GM12878 (cell line): ENCODE data around the gene MMRN2. TPM values are rescaled to one million over a fixed set of nuclear protein-coding genes. Genes with fewer than 3 reads are reported as not detected.

Source experiments
- ATAC-seq: fragments of 200-7000 bp; cut with Tn5 transposase; 3 replicates; pipeline ENCODE4 v1.9.1; 2020; ENCODE audit warnings: mild to moderate bottlenecking, moderate library complexity
- BruUV-seq: library from RNA; stranded (reverse); fragments of 400-500 nt; replicated peaks from 2 replicates; lab custom pipeline; 2021; lab: Mats Ljungman, UMichigan
- CTCF ChIA-PET: fragments of 300-600 bp; sonication (Branson Sonifier 250); formaldehyde crosslinking; extraction: SDS; loops from one replicate; lab custom pipeline; 2021; ENCODE audit warnings: inconsistent platforms; lab: Yijun Ruan, JAX
- POLR2A ChIA-PET: fragments of 350-600 bp; formaldehyde crosslinking; extraction: SDS; loops from one replicate; lab custom pipeline; 2021; ENCODE audit warnings: inconsistent platforms; lab: Charles Lee
- RAD21 ChIA-PET: fragments of 300-600 bp; sonication (Branson Sonifier 250); formaldehyde crosslinking; loops from one replicate; lab custom pipeline; 2023; ENCODE audit warnings: antibody characterized with exemption; ENCODE audit not compliant: unreplicated experiment; lab: Charles Lee
- SMC1A ChIA-PET: fragments of 300-600 bp; sonication (Branson Sonifier 250); formaldehyde crosslinking; loops from one replicate; lab custom pipeline; 2023; ENCODE audit not compliant: unreplicated experiment, uncharacterized antibody; lab: Charles Lee
- DNase-seq: peaks from one replicate; pipeline ENCODE4 v3.0.0-alpha.2; 2011; ENCODE audit warnings: low read depth, low spot score
- FAIRE-seq: peaks from 3 replicates; lab custom pipeline; 2011; peaks lifted over from hg19 to GRCh38; lab: Jason Lieb, UNC
- H2AFZ ChIP-seq: 2 replicates; pipeline ENCODE4 v1.6.0; 2011; ENCODE audit warnings: low read depth, low read length, control low read depth; ENCODE audit not compliant: control insufficient read depth
- H3K27ac ChIP-seq: 2 replicates; pipeline ENCODE4 v1.5.1; 2011; ENCODE audit warnings: control low read depth; ENCODE audit not compliant: control insufficient read depth, insufficient read depth
- H3K27me3 ChIP-seq, 2 experiments: replicated peaks in 1 of 2; 2 replicates each; pipeline versions ENCODE4 v1.6.0 to v1.6.1; 2011; ENCODE audit warnings: low read length in 1 of 2; ENCODE audit not compliant: control insufficient read depth in 2 of 2, insufficient read depth in 2 of 2
- H3K36me3 ChIP-seq, 2 experiments: 2 replicates each; pipeline ENCODE4 v1.5.1; 2011; ENCODE audit warnings: low read length in 1 of 2; ENCODE audit not compliant: control insufficient read depth in 2 of 2, insufficient read depth in 2 of 2
- H3K4me1 ChIP-seq: 2 replicates; pipeline ENCODE4 v1.6.1; 2011; ENCODE audit warnings: mild to moderate bottlenecking, low read length, moderate library complexity, mixed read lengths; ENCODE audit not compliant: control insufficient read depth, insufficient read depth
- H3K4me2 ChIP-seq: 2 replicates; pipeline ENCODE4 v1.6.0; 2011; ENCODE audit warnings: control low read depth; ENCODE audit not compliant: control insufficient read depth, insufficient read depth
- H3K4me3 ChIP-seq: fragments of 200-600 bp; sonication (generic); 2 replicates; pipeline ENCODE4 v1.5.1; 2016
- H3K79me2 ChIP-seq: 2 replicates; pipeline ENCODE4 v1.6.0; 2011; ENCODE audit warnings: low read length; ENCODE audit not compliant: control insufficient read depth, insufficient read depth
- H3K9ac ChIP-seq: 2 replicates; pipeline ENCODE4 v1.8.0; 2011; ENCODE audit warnings: low read length, control low read depth, mixed read lengths; ENCODE audit not compliant: control insufficient read depth, insufficient read depth
- H3K9me3 ChIP-seq: replicated peaks from 3 replicates; pipeline ENCODE4 v1.5.1; 2011; ENCODE audit warnings: mild to moderate bottlenecking, low read length; ENCODE audit not compliant: control insufficient read depth, insufficient read depth
- H4K20me1 ChIP-seq: 2 replicates; pipeline ENCODE4 v1.6.0; 2011; ENCODE audit not compliant: control insufficient read depth, insufficient read depth
- CHD2 ChIP-seq: IDR thresholded peaks from 2 replicates; pipeline ENCODE4 v1.6.1; 2011; ENCODE audit warnings: low read depth, low read length, improper control_type of control experiment, borderline replicate concordance
- CHD4 ChIP-seq: fragments of 200-600 bp; sonication (generic); IDR thresholded peaks from 2 replicates; pipeline ENCODE4 v1.6.1; 2016; ENCODE audit warnings: mild to moderate bottlenecking
- HDAC6 ChIP-seq: fragments of 200-600 bp; sonication (generic); IDR thresholded peaks from one replicate; pipeline ENCODE4 v1.8.0; 2017; ENCODE audit warnings: antibody characterized with exemption; ENCODE audit not compliant: unreplicated experiment
- KAT2A ChIP-seq: conservative IDR thresholded peaks from 2 replicates; pipeline ENCODE4 v1.6.1; 2011; ENCODE audit warnings: low read depth, low read length; ENCODE audit not compliant: control insufficient read depth
- MYC ChIP-seq: IDR thresholded peaks from 2 replicates; pipeline ENCODE4 v1.6.1; 2011; ENCODE audit warnings: mild to moderate bottlenecking, low read length, moderate library complexity, inconsistent platforms; ENCODE audit not compliant: insufficient read depth, insufficient replicate concordance, insufficient read length, severe bottlenecking
- NFIC ChIP-seq: IDR thresholded peaks from 2 replicates; pipeline ENCODE4 v1.6.1; 2012; ENCODE audit warnings: low read depth, mild to moderate bottlenecking, inconsistent platforms, low read length, moderate library complexity
- POLR2A ChIP-seq: IDR thresholded peaks from 2 replicates; pipeline ENCODE4 v1.6.1; 2011; ENCODE audit warnings: low read depth, mild to moderate bottlenecking, low read length
- POLR2AphosphoS2 ChIP-seq: IDR thresholded peaks from 2 replicates; pipeline ENCODE4 v1.6.1; 2011; ENCODE audit warnings: low read depth, mild to moderate bottlenecking, low read length, improper control_type of control experiment, moderate library complexity
- RAD21 ChIP-seq: IDR thresholded peaks from 2 replicates; pipeline ENCODE4 v1.6.1; 2011; ENCODE audit warnings: mild to moderate bottlenecking, low read depth, low read length, moderate library complexity; ENCODE audit not compliant: insufficient read depth
- TCF7 ChIP-seq: IDR thresholded peaks from 2 replicates; pipeline ENCODE4 v1.6.1; 2014; ENCODE audit warnings: antibody characterized with exemption, borderline replicate concordance
- WGBS: methylation state at CpG from one replicate; pipeline ENCODE4 v1.1.6; 2016; ENCODE audit warnings: low lambda C conversion rate; ENCODE audit not compliant: insufficient replicate concordance, insufficient coverage; ENCODE audit errors: missing lambda C conversion rate; 5-methylcytosine and 5-hydroxymethylcytosine counted together
- in situ Hi-C: fragments of 300-500 bp; cut with MboI; formaldehyde crosslinking; loops from 9 replicates; pipeline ENCODE4 v1.14.3; 2018; ENCODE audit warnings: mixed read lengths
- intact Hi-C: fragments of 100-400 bp; cut with micrococcal nuclease; formaldehyde crosslinking; loops from one replicate; pipeline ENCODE4 v1.14.2; 2022; ENCODE audit not compliant: unreplicated experiment
- polyA plus RNA-seq, 11 experiments: library from polyadenylated mRNA; depleted of rRNA in 4 of 11; unstranded in 6 of 11; stranded (reverse) in 5 of 11; fragments of >200 nt; fragmentation: Nextera tagmentation in 4 of 11; fragmentation: Illumina TruSeq in 1 of 11; extraction: Ambion mirVana in 4 of 11; extraction: Trizol in 1 of 11; gene quantifications; 1 replicate in 1 of 11; 2 replicates in 10 of 11; pipeline versions ENCODE4 v1.2.1 to v1.2.3, GENCODE V29; 2011 to 2016; ENCODE audit warnings: inconsistent platforms in 2 of 11, missing spikeins in 2 of 11, low read depth in 1 of 11
- total RNA-seq, 4 experiments: library from RNA; depleted of rRNA in 3 of 4; stranded (reverse); fragments of >200 nt in 3 of 4; fragmentation: Illumina TruSeq in 1 of 4; extraction: Trizol in 1 of 4; gene quantifications; 2 replicates each; pipeline versions ENCODE4 v1.2.1 to v1.2.3, GENCODE V29; 2013 to 2021
- TF ChIP-seq, protein P1 (sequence below): fragments of 450-650 bp; IDR thresholded peaks from 2 replicates; pipeline ENCODE4 v1.6.1; 2017; ENCODE audit warnings: low read depth, mild to moderate bottlenecking, moderate library complexity
- TF ChIP-seq, protein P2 (sequence below): fragments of 450-650 bp; IDR thresholded peaks from 2 replicates; pipeline ENCODE4 v1.6.1; 2016; ENCODE audit warnings: mild to moderate bottlenecking, moderate library complexity, borderline replicate concordance
- TF ChIP-seq, protein P3 (sequence below): fragments of 450-650 bp; IDR thresholded peaks from 2 replicates; pipeline ENCODE4 v1.6.1; 2017; ENCODE audit warnings: mild to moderate bottlenecking
- TF ChIP-seq, protein P4 (sequence below): IDR thresholded peaks from 2 replicates; pipeline ENCODE4 v1.6.1; 2011; ENCODE audit warnings: borderline replicate concordance, low read depth, mild to moderate bottlenecking, moderate library complexity, mixed read lengths, low read length; ENCODE audit not compliant: insufficient read depth; ENCODE audit errors: extremely low read length

The MMRN2 gene
- total and polyA plus RNA-seq, 10 of the 15 experiments (the other 5 are each of a cell fraction or from before 2014, with no cell fraction given): 0.09 to 1.0 (median 0.54) TPM; not detected in 3

DNA sequence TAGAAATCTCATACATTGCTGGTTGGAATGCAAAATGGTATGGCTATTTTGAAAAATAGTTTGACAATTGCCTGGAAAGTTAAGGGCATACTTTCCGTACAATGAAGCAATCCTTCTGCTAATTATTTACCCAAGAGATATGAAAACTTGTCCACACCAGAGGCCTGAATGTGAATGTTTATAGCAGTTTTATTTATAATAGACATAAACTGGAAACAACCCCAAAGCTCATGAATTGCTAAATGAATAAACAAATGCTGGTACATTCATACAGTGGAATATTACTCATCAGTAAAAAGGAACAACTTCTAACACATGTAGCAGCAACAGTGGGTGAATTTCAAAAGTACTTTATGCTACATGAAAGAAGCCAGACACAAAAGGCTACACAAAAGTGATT, 42.7 kb downstream of the MMRN2 start (continued):
- TF ChIP-seq, protein P1, sequence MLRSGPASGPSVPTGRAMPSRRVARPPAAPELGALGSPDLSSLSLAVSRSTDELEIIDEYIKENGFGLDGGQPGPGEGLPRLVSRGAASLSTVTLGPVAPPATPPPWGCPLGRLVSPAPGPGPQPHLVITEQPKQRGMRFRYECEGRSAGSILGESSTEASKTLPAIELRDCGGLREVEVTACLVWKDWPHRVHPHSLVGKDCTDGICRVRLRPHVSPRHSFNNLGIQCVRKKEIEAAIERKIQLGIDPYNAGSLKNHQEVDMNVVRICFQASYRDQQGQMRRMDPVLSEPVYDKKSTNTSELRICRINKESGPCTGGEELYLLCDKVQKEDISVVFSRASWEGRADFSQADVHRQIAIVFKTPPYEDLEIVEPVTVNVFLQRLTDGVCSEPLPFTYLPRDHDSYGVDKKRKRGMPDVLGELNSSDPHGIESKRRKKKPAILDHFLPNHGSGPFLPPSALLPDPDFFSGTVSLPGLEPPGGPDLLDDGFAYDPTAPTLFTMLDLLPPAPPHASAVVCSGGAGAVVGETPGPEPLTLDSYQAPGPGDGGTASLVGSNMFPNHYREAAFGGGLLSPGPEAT: no peak
- no peak for TF ChIP-seq CHD2

DNA sequence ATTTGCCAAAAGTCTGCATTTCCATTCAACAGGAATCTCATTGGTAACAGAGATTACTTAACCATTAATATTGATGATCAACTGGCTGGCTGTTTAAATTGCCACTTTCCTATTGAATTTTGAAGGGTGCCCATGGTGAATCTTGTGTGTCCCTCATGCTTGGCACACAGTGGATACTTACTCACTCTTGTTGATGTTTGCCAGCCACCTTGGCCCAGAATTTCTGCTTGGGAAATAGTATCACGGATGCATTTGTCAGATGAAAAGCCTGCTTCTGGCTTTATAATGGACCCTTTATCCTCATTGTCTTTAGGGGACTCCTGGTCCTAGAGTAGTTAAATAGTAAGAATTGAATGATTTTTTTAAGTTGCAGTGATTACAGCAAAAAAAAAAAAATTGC, 52.0 kb downstream of the MMRN2 start:
- 100% methylated on average over 1 of the region's 1 CpG for WGBS
- no peak overlapping the region for H3K4me2 ChIP-seq
- no peak overlapping the region for H3K9ac ChIP-seq
- intact Hi-C loops (no loop called here), in situ Hi-C loops (no loop called here)
- no peak overlapping the region for H3K27ac ChIP-seq
- no peaks in the 10 kb centered on the region for H3K27me3 ChIP-seq
- H3K79me2 ChIP-seq: no peaks in the 10 kb centered on the region
- H3K4me3 ChIP-seq: no peak overlapping the region
- no peaks in the 10 kb centered on the region for H4K20me1 ChIP-seq
- H2AFZ ChIP-seq: no peak overlapping the region
- H3K36me3 ChIP-seq: peaks cover 4 to 9% of the 10 kb centered on the region in 2 experiments; a peak in 3 of 4 replicates
- ATAC-seq (no peak), DNase-seq (no peak), FAIRE-seq (no peak)
- ChIA-PET SMC1A (interaction anchor here (1.6 kb wide), 1 partner anchor 153 kb away, joined by 4 read pairs; no protein-coding TSS in a partner anchor), POLR2A (interaction anchor here (0.6 kb wide), 1 partner anchor 302 kb away, joined by 4 read pairs; no protein-coding TSS in a partner anchor), CTCF (interaction anchor here (0.6 to 1.7 kb wide), 8 partner anchors 10 to 505 kb away, joined by 3 to 4 read pairs (median 3); no protein-coding TSS in a partner anchor), RAD21 (interaction anchor here (0.6 kb wide), 1 partner anchor 199 kb away, joined by 3 read pairs; no protein-coding TSS in a partner anchor)
- no peaks in the 10 kb centered on the region; the same call in 2 of the 3 replicates for H3K9me3 ChIP-seq
- BruUV-seq: no TSS peak
- no peaks in the 10 kb centered on the region for H3K4me1 ChIP-seq
- TF ChIP-seq NFIC (no peak), RAD21 (no peak), HDAC6 (no peak), POLR2A (no peak), MYC (no peak), POLR2AphosphoS2 (no peak), TCF7 (no peak), KAT2A (no peak), CHD4 (no peak)
- TF ChIP-seq, protein P2, sequence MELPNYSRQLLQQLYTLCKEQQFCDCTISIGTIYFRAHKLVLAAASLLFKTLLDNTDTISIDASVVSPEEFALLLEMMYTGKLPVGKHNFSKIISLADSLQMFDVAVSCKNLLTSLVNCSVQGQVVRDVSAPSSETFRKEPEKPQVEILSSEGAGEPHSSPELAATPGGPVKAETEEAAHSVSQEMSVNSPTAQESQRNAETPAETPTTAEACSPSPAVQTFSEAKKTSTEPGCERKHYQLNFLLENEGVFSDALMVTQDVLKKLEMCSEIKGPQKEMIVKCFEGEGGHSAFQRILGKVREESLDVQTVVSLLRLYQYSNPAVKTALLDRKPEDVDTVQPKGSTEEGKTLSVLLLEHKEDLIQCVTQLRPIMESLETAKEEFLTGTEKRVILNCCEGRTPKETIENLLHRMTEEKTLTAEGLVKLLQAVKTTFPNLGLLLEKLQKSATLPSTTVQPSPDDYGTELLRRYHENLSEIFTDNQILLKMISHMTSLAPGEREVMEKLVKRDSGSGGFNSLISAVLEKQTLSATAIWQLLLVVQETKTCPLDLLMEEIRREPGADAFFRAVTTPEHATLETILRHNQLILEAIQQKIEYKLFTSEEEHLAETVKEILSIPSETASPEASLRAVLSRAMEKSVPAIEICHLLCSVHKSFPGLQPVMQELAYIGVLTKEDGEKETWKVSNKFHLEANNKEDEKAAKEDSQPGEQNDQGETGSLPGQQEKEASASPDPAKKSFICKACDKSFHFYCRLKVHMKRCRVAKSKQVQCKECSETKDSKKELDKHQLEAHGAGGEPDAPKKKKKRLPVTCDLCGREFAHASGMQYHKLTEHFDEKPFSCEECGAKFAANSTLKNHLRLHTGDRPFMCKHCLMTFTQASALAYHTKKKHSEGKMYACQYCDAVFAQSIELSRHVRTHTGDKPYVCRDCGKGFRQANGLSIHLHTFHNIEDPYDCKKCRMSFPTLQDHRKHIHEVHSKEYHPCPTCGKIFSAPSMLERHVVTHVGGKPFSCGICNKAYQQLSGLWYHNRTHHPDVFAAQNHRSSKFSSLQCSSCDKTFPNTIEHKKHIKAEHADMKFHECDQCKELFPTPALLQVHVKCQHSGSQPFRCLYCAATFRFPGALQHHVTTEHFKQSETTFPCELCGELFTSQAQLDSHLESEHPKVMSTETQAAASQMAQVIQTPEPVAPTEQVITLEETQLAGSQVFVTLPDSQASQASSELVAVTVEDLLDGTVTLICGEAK: no peak
- TF ChIP-seq, protein P3, sequence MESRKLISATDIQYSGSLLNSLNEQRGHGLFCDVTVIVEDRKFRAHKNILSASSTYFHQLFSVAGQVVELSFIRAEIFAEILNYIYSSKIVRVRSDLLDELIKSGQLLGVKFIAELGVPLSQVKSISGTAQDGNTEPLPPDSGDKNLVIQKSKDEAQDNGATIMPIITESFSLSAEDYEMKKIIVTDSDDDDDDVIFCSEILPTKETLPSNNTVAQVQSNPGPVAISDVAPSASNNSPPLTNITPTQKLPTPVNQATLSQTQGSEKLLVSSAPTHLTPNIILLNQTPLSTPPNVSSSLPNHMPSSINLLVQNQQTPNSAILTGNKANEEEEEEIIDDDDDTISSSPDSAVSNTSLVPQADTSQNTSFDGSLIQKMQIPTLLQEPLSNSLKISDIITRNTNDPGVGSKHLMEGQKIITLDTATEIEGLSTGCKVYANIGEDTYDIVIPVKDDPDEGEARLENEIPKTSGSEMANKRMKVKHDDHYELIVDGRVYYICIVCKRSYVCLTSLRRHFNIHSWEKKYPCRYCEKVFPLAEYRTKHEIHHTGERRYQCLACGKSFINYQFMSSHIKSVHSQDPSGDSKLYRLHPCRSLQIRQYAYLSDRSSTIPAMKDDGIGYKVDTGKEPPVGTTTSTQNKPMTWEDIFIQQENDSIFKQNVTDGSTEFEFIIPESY: no peak
- TF ChIP-seq, protein P4, sequence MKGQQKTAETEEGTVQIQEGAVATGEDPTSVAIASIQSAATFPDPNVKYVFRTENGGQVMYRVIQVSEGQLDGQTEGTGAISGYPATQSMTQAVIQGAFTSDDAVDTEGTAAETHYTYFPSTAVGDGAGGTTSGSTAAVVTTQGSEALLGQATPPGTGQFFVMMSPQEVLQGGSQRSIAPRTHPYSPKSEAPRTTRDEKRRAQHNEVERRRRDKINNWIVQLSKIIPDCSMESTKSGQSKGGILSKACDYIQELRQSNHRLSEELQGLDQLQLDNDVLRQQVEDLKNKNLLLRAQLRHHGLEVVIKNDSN: no peak
